CD4-positive, alpha-beta T cell (primary cell): ENCODE results near the gene FGF22. TPM values are rescaled to one million over a fixed set of nuclear protein-coding genes. Genes with fewer than 3 reads are reported as not detected.

Source experiments
- ATAC-seq: fragments of 200-7000 bp; cut with Tn5 transposase; one replicate; pipeline ENCODE4 v1.10.0; 2022; ENCODE audit warnings: mild to moderate bottlenecking; ENCODE audit not compliant: poor library complexity
- CTCF ChIA-PET: fragments of 350-600 bp; sonication (Branson Sonifier 250); formaldehyde crosslinking; loops from one replicate; lab custom pipeline; 2021; ENCODE audit warnings: antibody characterized with exemption, inconsistent platforms; lab: Charles Lee
- POLR2A ChIA-PET: fragments of 350-600 bp; sonication (Branson Sonifier 250); formaldehyde crosslinking; loops from one replicate; lab custom pipeline; 2021; ENCODE audit warnings: antibody characterized with exemption, inconsistent platforms; lab: Charles Lee
- DNase-seq, 14 experiments: peaks; one replicate each; pipeline ENCODE4 v3.0.0-alpha.2; 2013 to 2020; ENCODE audit warnings: mixed read lengths in 2 of 14
- H3K27ac ChIP-seq, 2 donors: one replicate each; pipeline versions ENCODE4 v1.5.1 to v1.7.0; 2013; ENCODE audit warnings: low read length in 2 of 2, low read depth in 1 of 2, mild to moderate bottlenecking in 1 of 2
- H3K27me3 ChIP-seq, 2 experiments: 1 replicate in 1 of 2; 2 replicates in 1 of 2; pipeline versions ENCODE4 v1.6.1 to v1.7.0; 2013; ENCODE audit warnings: low read length in 2 of 2, control low read depth in 1 of 2, mild to moderate bottlenecking in 1 of 2, moderate library complexity in 1 of 2; ENCODE audit not compliant: insufficient read depth in 2 of 2, control insufficient read depth in 1 of 2
- H3K36me3 ChIP-seq: one replicate; pipeline ENCODE4 v1.6.1; 2013; ENCODE audit warnings: low read length, control low read depth; ENCODE audit not compliant: insufficient read depth
- H3K4me1 ChIP-seq: one replicate; pipeline ENCODE4 v1.6.1; 2013; ENCODE audit warnings: low read length, control low read depth; ENCODE audit not compliant: insufficient read depth
- H3K4me3 ChIP-seq: one replicate; pipeline ENCODE4 v1.5.1; 2013; ENCODE audit warnings: mild to moderate bottlenecking, low read length, moderate library complexity
- H3K9me3 ChIP-seq, 2 experiments: 1 replicate in 1 of 2; 2 replicates in 1 of 2; pipeline versions ENCODE4 v1.6.1 to v1.7.0; 2013; ENCODE audit warnings: low read length in 2 of 2, mild to moderate bottlenecking in 2 of 2, control low read depth in 1 of 2, moderate library complexity in 1 of 2; ENCODE audit not compliant: control insufficient read depth in 1 of 2, insufficient read depth in 1 of 2
- H3K27ac Mint-ChIP-seq: one replicate; pipeline ENCODE4 v1.8.0; 2020; ENCODE audit warnings: mixed read lengths
- H3K27me3 Mint-ChIP-seq: one replicate; pipeline ENCODE4 v1.8.0; 2021; ENCODE audit warnings: mixed read lengths
- H3K36me3 Mint-ChIP-seq: one replicate; pipeline ENCODE4 v1.8.0; 2021; ENCODE audit warnings: low read depth, mixed read lengths
- H3K4me1 Mint-ChIP-seq: one replicate; pipeline ENCODE4 v1.8.0; 2021; ENCODE audit warnings: low read depth, mixed read lengths
- H3K4me3 Mint-ChIP-seq: one replicate; pipeline ENCODE4 v1.8.0; 2020; ENCODE audit warnings: mild to moderate bottlenecking, mixed read lengths
- H3K9me3 Mint-ChIP-seq: one replicate; pipeline ENCODE4 v1.8.0; 2020; ENCODE audit warnings: mixed read lengths
- intact Hi-C, 2 experiments: fragments of 100-400 bp; cut with DNase I in 1 of 2; cut with micrococcal nuclease in 1 of 2; formaldehyde crosslinking; loops; one replicate each; pipeline versions ENCODE4 v1.15.1 to v1.9.0; 2023 to 2025; cut with DNase I, micrococcal nuclease
- total RNA-seq, 174 experiments: library from RNA in 2 of 174; stranded (reverse) in 2 of 174; gene quantifications; one replicate each; pipeline ENCODE4 v1.2.3 and lab custom pipeline; 2021 to 2026
- TF ChIP-seq, protein P1 (sequence below): fragments of 200-600 bp; IDR thresholded peaks from one replicate; pipeline ENCODE4 v1.8.0; 2022; ENCODE audit warnings: antibody characterized with exemption, mild to moderate bottlenecking

FGF22 gene
- total RNA-seq, 2 experiments from 2014 or later, result 0.42 to 0.49 TPM

DNA sequence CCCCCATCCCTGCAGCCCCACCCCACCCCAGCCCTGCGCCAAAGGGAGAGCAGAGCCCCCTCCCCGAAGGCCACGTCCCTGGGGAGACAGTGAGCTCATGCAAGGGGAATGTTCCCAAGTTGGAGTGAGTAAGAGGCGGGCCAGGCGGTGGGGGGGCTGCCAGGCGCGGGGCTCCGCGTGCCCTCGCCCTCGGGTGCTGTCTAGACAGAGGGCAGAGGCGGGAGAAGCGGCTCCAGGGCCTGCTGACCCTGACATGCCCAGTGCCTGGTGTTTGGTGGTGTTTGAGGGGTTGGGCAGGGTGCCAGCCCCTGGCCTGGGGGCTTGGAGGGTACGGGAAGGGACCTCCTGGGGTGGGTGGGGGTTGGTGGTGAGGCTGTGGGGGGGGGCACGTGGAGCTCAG is 37.5 kb downstream of the FGF22 start:
- Mint-ChIP-seq H3K27me3 (peaks cover 20% of the 10 kb centered on the region), H3K4me3 (no peak overlapping the region), H3K9me3 (no peaks in the 10 kb centered on the region), H3K27ac (no peak overlapping the region), H3K36me3 (no peaks in the 10 kb centered on the region), H3K4me1 (peaks cover 5% of the 10 kb centered on the region)
- H3K36me3 ChIP-seq, result no peaks in the 10 kb centered on the region
- POLR2A ChIA-PET, result interaction anchor here (4.4 kb wide), 1 partner anchor 14 kb away, joined by 45 read pairs; the partner anchor contains the start of gene RNF126
- peaks cover 0 to 22% of the 10 kb centered on the region in 2 experiments for H3K9me3 ChIP-seq
- H3K27me3 ChIP-seq, result peaks cover 25 to 32% of the 10 kb centered on the region in 2 experiments
- H3K4me3 ChIP-seq, result no peak overlapping the region
- intact Hi-C loops, result no loop called here
- H3K4me1 ChIP-seq, result peaks cover 40% of the 10 kb centered on the region
- peak in 1 of 14 experiments; percentile 45 for DNase-seq
- H3K27ac ChIP-seq, result no peak overlapping the region
- TF ChIP-seq, protein P1, sequence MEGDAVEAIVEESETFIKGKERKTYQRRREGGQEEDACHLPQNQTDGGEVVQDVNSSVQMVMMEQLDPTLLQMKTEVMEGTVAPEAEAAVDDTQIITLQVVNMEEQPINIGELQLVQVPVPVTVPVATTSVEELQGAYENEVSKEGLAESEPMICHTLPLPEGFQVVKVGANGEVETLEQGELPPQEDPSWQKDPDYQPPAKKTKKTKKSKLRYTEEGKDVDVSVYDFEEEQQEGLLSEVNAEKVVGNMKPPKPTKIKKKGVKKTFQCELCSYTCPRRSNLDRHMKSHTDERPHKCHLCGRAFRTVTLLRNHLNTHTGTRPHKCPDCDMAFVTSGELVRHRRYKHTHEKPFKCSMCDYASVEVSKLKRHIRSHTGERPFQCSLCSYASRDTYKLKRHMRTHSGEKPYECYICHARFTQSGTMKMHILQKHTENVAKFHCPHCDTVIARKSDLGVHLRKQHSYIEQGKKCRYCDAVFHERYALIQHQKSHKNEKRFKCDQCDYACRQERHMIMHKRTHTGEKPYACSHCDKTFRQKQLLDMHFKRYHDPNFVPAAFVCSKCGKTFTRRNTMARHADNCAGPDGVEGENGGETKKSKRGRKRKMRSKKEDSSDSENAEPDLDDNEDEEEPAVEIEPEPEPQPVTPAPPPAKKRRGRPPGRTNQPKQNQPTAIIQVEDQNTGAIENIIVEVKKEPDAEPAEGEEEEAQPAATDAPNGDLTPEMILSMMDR, result no peak
- ATAC-seq, result no peak
- CTCF ChIA-PET, result interaction anchor here (1.3 kb wide), 1 partner anchor 93 kb away, joined by 3 read pairs; no protein-coding TSS in a partner anchor

DNA sequence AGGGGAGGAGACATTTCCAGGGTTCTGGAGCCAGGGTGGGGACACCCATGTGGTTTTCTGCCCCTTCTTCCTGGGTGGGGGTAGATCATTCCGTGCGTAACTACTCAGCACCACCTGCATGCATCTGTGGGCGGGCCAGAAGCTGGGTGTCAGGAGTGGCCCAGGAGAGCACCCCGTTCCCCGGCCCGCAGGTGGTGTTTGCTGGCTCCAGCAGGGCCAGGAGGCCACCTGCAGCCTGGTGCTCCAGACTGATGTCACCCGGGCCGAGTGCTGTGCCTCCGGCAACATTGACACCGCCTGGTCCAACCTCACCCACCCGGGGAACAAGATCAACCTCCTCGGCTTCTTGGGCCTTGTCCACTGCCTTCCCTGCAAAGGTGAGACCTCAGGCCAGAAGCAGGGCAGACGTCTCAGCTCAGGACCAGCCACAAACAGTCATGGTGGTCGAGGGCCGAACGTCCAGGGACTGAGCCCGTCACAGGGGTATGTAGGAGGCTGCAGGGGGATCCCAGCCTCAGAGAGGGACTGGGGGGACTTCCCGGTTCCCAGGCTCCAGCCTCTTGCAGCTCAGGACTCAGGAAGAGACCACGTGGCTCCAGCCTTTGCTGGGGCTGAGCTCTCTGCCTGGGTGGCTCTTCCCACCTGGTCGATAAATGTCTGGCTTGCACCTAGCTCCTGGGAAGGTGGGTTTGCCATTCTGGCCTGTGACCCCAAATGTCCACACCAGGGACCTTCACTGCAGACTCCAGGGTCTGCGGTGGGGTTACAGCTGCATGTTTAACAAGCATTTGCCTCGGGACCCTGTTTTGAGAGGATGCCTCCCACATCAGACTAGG is 38.1 kb downstream of the FGF22 start:
- Histone ChIP-seq H3K4me1 (peaks cover 40% of the 10 kb centered on the region), H3K9me3 (peaks cover 0 to 28% of the 10 kb centered on the region in 2 experiments), H3K27me3 (peaks cover 25 to 32% of the 10 kb centered on the region in 2 experiments), H3K36me3 (no peaks in the 10 kb centered on the region), H3K27ac (no peak overlapping the region), H3K4me3 (no peak overlapping the region)
- Mint-ChIP-seq H3K9me3 (no peaks in the 10 kb centered on the region), H3K36me3 (no peaks in the 10 kb centered on the region), H3K27ac (no peak overlapping the region), H3K4me3 (peak overlapping the region; percentile 68), H3K4me1 (peaks cover 5% of the 10 kb centered on the region), H3K27me3 (peaks cover 20% of the 10 kb centered on the region)
- ATAC-seq (no peak), DNase-seq (peak in 1 of 14 experiments; percentile 41)
- intact Hi-C loops, result no loop called here
- POLR2A ChIA-PET, result interaction anchor here (4.4 kb wide), 1 partner anchor 15 kb away, joined by 45 read pairs; the partner anchor contains the start of gene RNF126
- CTCF ChIA-PET, result interaction anchor here (1.3 kb wide), 1 partner anchor 93 kb away, joined by 3 read pairs; no protein-coding TSS in a partner anchor
- TF ChIP-seq, protein P1, result no peak

DNA sequence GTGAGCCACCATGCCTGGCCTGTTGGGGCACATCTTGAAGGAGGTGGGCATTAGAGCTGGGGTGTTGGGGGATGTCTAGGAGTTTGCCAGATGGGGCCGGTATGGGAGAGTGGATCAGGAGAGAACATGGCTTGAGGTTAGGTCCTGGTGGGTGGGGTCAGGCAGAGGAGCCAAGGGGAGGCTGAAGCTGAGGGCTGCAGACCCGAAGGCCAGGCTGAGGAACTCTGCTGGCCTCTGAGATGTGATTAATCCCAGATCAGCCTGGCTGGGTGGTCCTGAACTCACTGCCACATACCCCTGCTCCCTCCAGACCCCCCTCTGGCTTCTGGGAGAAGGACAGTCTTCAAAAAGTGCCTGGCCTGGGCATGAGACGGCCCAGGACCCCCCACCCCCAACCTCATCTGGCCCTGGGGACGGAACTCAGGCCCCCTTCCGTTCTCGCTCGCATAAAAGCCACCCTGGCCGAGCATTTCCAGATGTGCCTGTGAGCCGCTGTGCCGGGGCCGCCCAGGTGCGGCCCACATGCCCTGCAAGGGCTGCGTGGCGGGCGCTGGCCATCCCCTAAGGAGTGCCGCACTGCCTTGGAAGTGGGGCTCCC is 39.2 kb downstream of the FGF22 start:
- Mint-ChIP-seq H3K27me3 (peaks cover 14% of the 10 kb centered on the region), H3K27ac (peak overlapping the region; percentile 33), H3K36me3 (no peaks in the 10 kb centered on the region), H3K9me3 (no peaks in the 10 kb centered on the region), H3K4me3 (peak overlapping the region; percentile 76), H3K4me1 (peaks cover 5% of the 10 kb centered on the region)
- ATAC-seq (no peak), DNase-seq (peak in 1 of 14 experiments; percentile 44)
- peaks cover 0 to 34% of the 10 kb centered on the region in 2 experiments for H3K9me3 ChIP-seq
- intact Hi-C loops, result no loop called here
- H3K4me1 ChIP-seq, result peaks cover 40% of the 10 kb centered on the region
- peaks cover 25 to 27% of the 10 kb centered on the region in 2 experiments for H3K27me3 ChIP-seq
- TF ChIP-seq, protein P1, result no peak
- no peak overlapping the region for H3K4me3 ChIP-seq
- no peaks in the 10 kb centered on the region for H3K36me3 ChIP-seq
- ChIA-PET CTCF (interaction anchor here (1.0 to 2.7 kb wide), 4 partner anchors 55 to 173 kb away, joined by 4 to 14 read pairs (median 8); no protein-coding TSS in a partner anchor), POLR2A (interaction anchor here (1.2 to 4.4 kb wide), 3 partner anchors 16 to 97 kb away, joined by 3 to 45 read pairs (median 19); partner anchors contain the start of gene RNF126)
- H3K27ac ChIP-seq, result no peak overlapping the region
